ENCODE data around the gene CCNK. TPM values are rescaled to one million over a fixed set of nuclear protein-coding genes. Genes with fewer than 3 reads are reported as not detected.

The CCNK gene
- total RNA-seq, 2 experiments from 2014 or later: 88.4 to 90.4 TPM

- DNase-seq (no peak), ATAC-seq (ENCODE audit: low read depth) (no peak)
- no peaks in the 10 kb centered on the region for H3K36me3 Mint-ChIP-seq
- H3K27ac Mint-ChIP-seq: no peak overlapping the region
- POLR2A ChIA-PET: no interaction called here
- H3K27me3 Mint-ChIP-seq: no peaks in the 10 kb centered on the region
- no peak overlapping the region for H3K4me3 Mint-ChIP-seq
- H3K9me3 Mint-ChIP-seq: no peaks in the 10 kb centered on the region
- peaks cover 5% of the 10 kb centered on the region for H3K4me1 Mint-ChIP-seq
Measured at GRCh38 chr14:99522025-99522401, 40.8 kb downstream of the CCNK start.

GRCh38 chr14:99522457-99522891 lies 41.3 kb downstream of the CCNK start:
- no peaks in the 10 kb centered on the region for H3K9me3 Mint-ChIP-seq
- H3K4me3 Mint-ChIP-seq: no peak overlapping the region
- H3K36me3 Mint-ChIP-seq: no peaks in the 10 kb centered on the region
- H3K27me3 Mint-ChIP-seq: no peaks in the 10 kb centered on the region
- no peak overlapping the region for H3K27ac Mint-ChIP-seq
- POLR2A ChIA-PET: no interaction called here
- DNase-seq: no peak
- ATAC-seq (ENCODE audit: low read depth): no peak
- H3K4me1 Mint-ChIP-seq: peaks cover 5% of the 10 kb centered on the region

- Mint-ChIP-seq H3K36me3 (no peaks in the 10 kb centered on the region), H3K4me3 (no peak overlapping the region), H3K4me1 (peaks cover 5% of the 10 kb centered on the region), H3K27me3 (no peaks in the 10 kb centered on the region), H3K27ac (no peak overlapping the region), H3K9me3 (no peaks in the 10 kb centered on the region)
- DNase-seq (no peak), ATAC-seq (ENCODE audit: low read depth) (no peak)
- POLR2A ChIA-PET: no interaction called here
Measured at GRCh38 chr14:99522934-99523703, 41.9 kb downstream of the CCNK start.

DNA sequence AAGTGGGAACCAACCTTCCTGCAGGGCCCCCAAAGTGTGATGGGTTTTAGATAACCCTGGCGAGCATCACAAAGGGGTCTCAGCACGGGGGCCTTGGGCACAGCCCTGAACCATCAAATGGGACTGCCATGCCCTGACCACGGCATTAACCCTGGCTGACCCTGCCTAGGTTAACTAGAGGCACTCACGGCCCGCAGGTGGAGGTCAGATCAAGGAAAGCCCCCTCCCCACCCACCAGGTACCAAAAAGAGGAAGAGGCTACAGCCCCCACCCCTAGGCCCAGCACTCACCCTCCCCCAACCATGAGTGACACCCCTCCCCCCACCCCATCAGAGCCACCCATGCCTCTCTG lies 42.5 kb downstream of the CCNK start:
- Mint-ChIP-seq H3K27ac (no peak overlapping the region), H3K36me3 (no peaks in the 10 kb centered on the region), H3K4me1 (peaks cover 5% of the 10 kb centered on the region), H3K9me3 (no peaks in the 10 kb centered on the region), H3K27me3 (no peaks in the 10 kb centered on the region), H3K4me3 (no peak overlapping the region)
- no peak for DNase-seq
- POLR2A ChIA-PET: no interaction called here
- no peak for ATAC-seq (ENCODE audit: low read depth)

DNA sequence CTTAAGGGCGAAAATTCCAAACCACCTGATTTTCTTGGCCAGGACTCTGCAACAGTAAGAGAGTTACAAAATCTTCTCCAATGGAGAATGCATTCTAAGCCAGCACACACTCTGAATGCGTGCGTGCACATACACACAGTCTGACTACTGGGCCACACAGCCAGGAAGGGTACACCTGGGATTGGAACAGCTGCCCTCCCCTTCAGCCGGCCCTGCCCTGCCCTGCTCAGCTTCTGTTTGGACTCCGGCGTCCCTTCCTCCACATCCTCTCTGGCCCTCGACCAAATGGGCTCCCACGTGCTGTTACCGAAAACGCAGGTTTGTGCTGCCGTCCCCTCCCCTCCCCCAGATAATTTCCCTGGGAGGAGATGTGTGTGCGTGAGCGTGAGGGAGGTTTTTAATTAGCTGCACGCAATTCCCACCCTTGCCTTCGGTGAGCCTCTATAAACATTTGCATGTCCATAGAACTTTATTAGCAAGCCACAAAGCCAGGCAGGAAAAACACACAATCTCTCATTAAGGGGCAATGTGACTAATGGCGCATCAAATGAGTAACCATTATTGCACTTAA lies 43.0 kb downstream of the CCNK start:
- Mint-ChIP-seq H3K36me3 (no peaks in the 10 kb centered on the region), H3K27ac (no peak overlapping the region), H3K4me1 (peaks cover 5% of the 10 kb centered on the region), H3K9me3 (no peaks in the 10 kb centered on the region), H3K4me3 (no peak overlapping the region), H3K27me3 (no peaks in the 10 kb centered on the region)
- POLR2A ChIA-PET: interaction anchor here (1.8 kb wide), 1 partner anchor 80 kb away, joined by 8 read pairs; the partner anchor contains the start of gene CCDC85C
- no peak for DNase-seq
- ATAC-seq (ENCODE audit: low read depth): no peak

GRCh38 chr14:99524804-99525698 lies 43.8 kb downstream of the CCNK start:
- H3K4me1 Mint-ChIP-seq: peaks cover 5% of the 10 kb centered on the region
- DNase-seq: peak; percentile 56
- POLR2A ChIA-PET: interaction anchor here (0.8 to 1.8 kb wide), 3 partner anchors 44 to 81 kb away, joined by 3 to 8 read pairs (median 5); partner anchors contain the start of genes CCDC85C, CCNK and SETD3
- no peaks in the 10 kb centered on the region for H3K9me3 Mint-ChIP-seq
- peak; percentile 88 for ATAC-seq (ENCODE audit: low read depth)
- H3K27ac Mint-ChIP-seq: peak overlapping the region; percentile 94
- no peaks in the 10 kb centered on the region for H3K27me3 Mint-ChIP-seq
- H3K36me3 Mint-ChIP-seq: no peaks in the 10 kb centered on the region
- H3K4me3 Mint-ChIP-seq: peak overlapping the region; percentile 65

- peaks cover 5% of the 10 kb centered on the region for H3K4me1 Mint-ChIP-seq
- H3K36me3 Mint-ChIP-seq: no peaks in the 10 kb centered on the region
- H3K4me3 Mint-ChIP-seq: no peak overlapping the region
- no peaks in the 10 kb centered on the region for H3K9me3 Mint-ChIP-seq
- H3K27ac Mint-ChIP-seq: peak overlapping the region; percentile 94
- no peaks in the 10 kb centered on the region for H3K27me3 Mint-ChIP-seq
- ATAC-seq (ENCODE audit: low read depth) (peak; percentile 20), DNase-seq (no peak)
- POLR2A ChIA-PET: interaction anchor here (0.8 to 1.8 kb wide), 3 partner anchors 45 to 80 kb away, joined by 3 to 8 read pairs (median 5); partner anchors contain the start of genes CCDC85C, CCNK and SETD3
Measured at GRCh38 chr14:99525699-99526080, 44.5 kb downstream of the CCNK start.

GRCh38 chr14:99527026-99527425 lies 45.8 kb downstream of the CCNK start:
- POLR2A ChIA-PET: no interaction called here

GRCh38 chr14:99527427-99528076 lies 46.3 kb downstream of the CCNK start:
- ATAC-seq (ENCODE audit: low read depth) (no peak), DNase-seq (no peak)
- Mint-ChIP-seq H3K4me1 (peaks cover 5% of the 10 kb centered on the region), H3K9me3 (no peaks in the 10 kb centered on the region), H3K27ac (no peak overlapping the region), H3K27me3 (no peaks in the 10 kb centered on the region), H3K36me3 (no peaks in the 10 kb centered on the region), H3K4me3 (no peak overlapping the region)
- POLR2A ChIA-PET: no interaction called here

More at GRCh38 chr14:99527026-99527425, 45.8 kb downstream of the CCNK start:
- H3K27ac Mint-ChIP-seq: no peak overlapping the region
- no peaks in the 10 kb centered on the region for H3K27me3 Mint-ChIP-seq
- no peaks in the 10 kb centered on the region for H3K9me3 Mint-ChIP-seq
- ATAC-seq (ENCODE audit: low read depth) (no peak), DNase-seq (no peak)
- no peak overlapping the region for H3K4me3 Mint-ChIP-seq
- no peaks in the 10 kb centered on the region for H3K36me3 Mint-ChIP-seq
- H3K4me1 Mint-ChIP-seq: peaks cover 5% of the 10 kb centered on the region

- POLR2A ChIA-PET: no interaction called here
- Mint-ChIP-seq H3K4me3 (no peak overlapping the region), H3K27me3 (no peaks in the 10 kb centered on the region), H3K9me3 (no peaks in the 10 kb centered on the region), H3K36me3 (no peaks in the 10 kb centered on the region), H3K27ac (no peak overlapping the region), H3K4me1 (peaks cover 4% of the 10 kb centered on the region)
- DNase-seq: no peak
- ATAC-seq (ENCODE audit: low read depth): no peak
Measured at GRCh38 chr14:99529899-99530298, 48.7 kb downstream of the CCNK start.

GRCh38 chr14:99530407-99531155 lies 49.4 kb downstream of the CCNK start:
- Mint-ChIP-seq H3K4me1 (no peaks in the 10 kb centered on the region), H3K9me3 (no peaks in the 10 kb centered on the region), H3K36me3 (no peaks in the 10 kb centered on the region), H3K27me3 (no peaks in the 10 kb centered on the region), H3K4me3 (no peak overlapping the region), H3K27ac (no peak overlapping the region)
- ATAC-seq (ENCODE audit: low read depth): no peak
- DNase-seq: no peak
- POLR2A ChIA-PET: no interaction called here

- H3K36me3 Mint-ChIP-seq: no peaks in the 10 kb centered on the region
- H3K4me1 Mint-ChIP-seq: no peaks in the 10 kb centered on the region
- no peak overlapping the region for H3K4me3 Mint-ChIP-seq
- DNase-seq (no peak), ATAC-seq (ENCODE audit: low read depth) (no peak)
- H3K9me3 Mint-ChIP-seq: no peaks in the 10 kb centered on the region
- H3K27me3 Mint-ChIP-seq: no peaks in the 10 kb centered on the region
- H3K27ac Mint-ChIP-seq: no peak overlapping the region
- POLR2A ChIA-PET: no interaction called here
Measured at GRCh38 chr14:99531251-99532096, 50.3 kb downstream of the CCNK start.
